Uterus (tissue), 4 donors: Measurements from ENCODE around the gene PTPRZ1. TPM values are rescaled to one million over a fixed set of nuclear protein-coding genes. Genes with fewer than 3 reads are reported as not detected.

ENCODE experiments used
- DNase-seq, 2 donors: peaks; one replicate each; pipeline ENCODE4 v3.0.0-alpha.2; 2019 to 2020
- H3K27ac ChIP-seq, 2 donors: fragments of 200-600 bp; sonication (generic); 1 replicate in 1 of 2; 2 replicates in 1 of 2; pipeline ENCODE4 v1.5.1; 2016 to 2018
- H3K27me3 ChIP-seq, 2 donors: fragments of 200-600 bp; sonication (generic); one replicate each; pipeline ENCODE4 v1.5.1; 2018 to 2019; ENCODE audit warnings: control low read depth in 1 of 2
- H3K36me3 ChIP-seq, 2 donors: fragments of 200-600 bp; sonication (generic); one replicate each; pipeline ENCODE4 v1.5.1; 2019; ENCODE audit warnings: control low read depth in 1 of 2
- H3K4me1 ChIP-seq, 2 donors: fragments of 200-600 bp; sonication (generic); one replicate each; pipeline ENCODE4 v1.5.1; 2018 to 2019; ENCODE audit warnings: control low read depth in 1 of 2
- H3K4me3 ChIP-seq, 2 donors: fragments of 200-600 bp; sonication (generic); 1 replicate in 1 of 2; 2 replicates in 1 of 2; pipeline ENCODE4 v1.5.1; 2018 to 2019; ENCODE audit warnings: mild to moderate bottlenecking in 1 of 2
- H3K9me3 ChIP-seq, 2 donors: fragments of 200-600 bp; sonication (generic); one replicate each; pipeline ENCODE4 v1.5.1; 2019; ENCODE audit warnings: control low read depth in 1 of 2
- CTCF ChIP-seq, 4 experiments: fragments of 200-600 bp in 2 of 4; fragments of 450-650 bp in 2 of 4; sonication (generic) in 2 of 4; IDR thresholded peaks; one replicate each; pipeline ENCODE4 v1.5.1; 2016 to 2019; ENCODE audit warnings: antibody characterized with exemption in 4 of 4, mild to moderate bottlenecking in 2 of 4, moderate library complexity in 1 of 4
- POLR2A ChIP-seq, 2 donors: fragments of 450-650 bp; IDR thresholded peaks; one replicate each; pipeline ENCODE4 v1.6.1; 2016; ENCODE audit warnings: antibody characterized with exemption in 2 of 2, mild to moderate bottlenecking in 1 of 2, moderate library complexity in 1 of 2
- intact Hi-C: fragments of 100-400 bp; cut with DNase I; formaldehyde crosslinking; loops from one replicate; pipeline ENCODE4 v1.15.1; 2023; ENCODE audit warnings: low total_unique reads
- total RNA-seq, 4 donors: library from RNA; depleted of rRNA in 3 of 4; stranded (reverse); fragments of >200 nt in 3 of 4; gene quantifications; one replicate each; pipeline versions ENCODE4 v1.1.0 to v1.2.4, GENCODE V29; 2014 to 2023
- donor health status: DM: yes; HTN: yes; CAD: no.

PTPRZ1 gene
- total RNA-seq, 4 donors from 2014 or later: 0.76 to 9.1 TPM; not detected in 2

GRCh38 chr7:121908042-121908441 is 35.1 kb downstream of the PTPRZ1 start:
- no peaks in the 10 kb centered on the region for H3K27me3 ChIP-seq
- no peaks in the 10 kb centered on the region for H3K9me3 ChIP-seq
- no peak overlapping the region for H3K4me3 ChIP-seq
- intact Hi-C loops: no loop called here
- no peak for TF ChIP-seq CTCF (IDR thresholded peaks at IDR 0.05)
- H3K4me1 ChIP-seq: no peaks in the 10 kb centered on the region
- no peak for DNase-seq
- H3K27ac ChIP-seq: no peak overlapping the region
- H3K36me3 ChIP-seq: no peaks in the 10 kb centered on the region

GRCh38 chr7:121909716-121910345 is 36.9 kb downstream of the PTPRZ1 start:
- no peak for DNase-seq
- H3K9me3 ChIP-seq: no peaks in the 10 kb centered on the region
- H3K4me3 ChIP-seq: no peak overlapping the region
- intact Hi-C loops: no loop called here
- TF ChIP-seq CTCF (IDR thresholded peaks at IDR 0.05): no peak
- no peak for TF ChIP-seq POLR2A (IDR thresholded peaks at IDR 0.05)
- H3K27ac ChIP-seq: no peak overlapping the region
- H3K4me1 ChIP-seq: no peaks in the 10 kb centered on the region
- no peaks in the 10 kb centered on the region for H3K27me3 ChIP-seq
- no peaks in the 10 kb centered on the region for H3K36me3 ChIP-seq

GRCh38 chr7:121913947-121914675 is 41.1 kb downstream of the PTPRZ1 start:
- TF ChIP-seq POLR2A (IDR thresholded peaks at IDR 0.05) (no peak), CTCF (IDR thresholded peaks at IDR 0.05) (no peak)
- H3K9me3 ChIP-seq: no peaks in the 10 kb centered on the region
- H3K27ac ChIP-seq: no peak overlapping the region
- H3K27me3 ChIP-seq: no peaks in the 10 kb centered on the region
- no peaks in the 10 kb centered on the region for H3K4me1 ChIP-seq
- H3K4me3 ChIP-seq: no peak overlapping the region
- no peaks in the 10 kb centered on the region for H3K36me3 ChIP-seq
- no peak for DNase-seq
- intact Hi-C loops: no loop called here

GRCh38 chr7:121914676-121915279 is 41.8 kb downstream of the PTPRZ1 start:
- H3K36me3 ChIP-seq: no peaks in the 10 kb centered on the region
- H3K4me1 ChIP-seq: no peaks in the 10 kb centered on the region
- intact Hi-C loops: no loop called here
- DNase-seq: no peak
- TF ChIP-seq POLR2A (IDR thresholded peaks at IDR 0.05): no peak
- no peak for TF ChIP-seq CTCF (IDR thresholded peaks at IDR 0.05)
- no peaks in the 10 kb centered on the region for H3K27me3 ChIP-seq
- no peak overlapping the region for H3K27ac ChIP-seq
- H3K4me3 ChIP-seq: no peak overlapping the region
- H3K9me3 ChIP-seq: no peaks in the 10 kb centered on the region

- no peak for TF ChIP-seq CTCF (IDR thresholded peaks at IDR 0.05)
- TF ChIP-seq POLR2A (IDR thresholded peaks at IDR 0.05): no peak
- intact Hi-C loops: no loop called here
Measured at GRCh38 chr7:121916211-121916610, 43.2 kb downstream of the PTPRZ1 start.

More at GRCh38 chr7:121916211-121916610, 43.2 kb downstream of the PTPRZ1 start:
- Histone ChIP-seq H3K27me3 (no peaks in the 10 kb centered on the region), H3K4me3 (no peak overlapping the region), H3K9me3 (no peaks in the 10 kb centered on the region), H3K36me3 (no peaks in the 10 kb centered on the region), H3K27ac (no peak overlapping the region), H3K4me1 (no peaks in the 10 kb centered on the region)
- no peak for DNase-seq
